ENCODE measurements around the gene SH3BGRL2. TPM values are rescaled to one million over a fixed set of nuclear protein-coding genes. Genes with fewer than 3 reads are reported as not detected.
A peak's percentile ranks its signal among the peaks of the same experiment; 100 is the strongest.

SH3BGRL2 gene
- polyA plus RNA-seq (ENCODE audit: insufficient read length in 10 of 10): 1 to 10 TPM; 6.4 to 9.8 (median 9.2) TPM
- long read RNA-seq, donor 1, full-length matches to known transcripts: 3 of 3 reads
- long read RNA-seq, donor 1, partial matches to known transcripts: 0 of 3 reads
- long read RNA-seq, donor 1, other reads (novel, unspliced or antisense): 0 of 3 reads
- long read RNA-seq, donor 2: 0 reads
- long read RNA-seq, donor 3: 0 reads
- long read RNA-seq, donor 4, full-length matches to known transcripts: 1 of 1 reads
- long read RNA-seq, donor 4, partial matches to known transcripts: 0 of 1 reads
- long read RNA-seq, donor 4, other reads (novel, unspliced or antisense): 0 of 1 reads
- long read RNA-seq, donor 5, full-length matches to known transcripts: 3 of 3 reads
- long read RNA-seq, donor 5, partial matches to known transcripts: 0 of 3 reads
- long read RNA-seq, donor 5, other reads (novel, unspliced or antisense): 0 of 3 reads
- long read RNA-seq, donor 6: 0 reads
- long read RNA-seq, donor 7, full-length matches to known transcripts: 1 of 1 reads
- long read RNA-seq, donor 7, partial matches to known transcripts: 0 of 1 reads
- long read RNA-seq, donor 7, other reads (novel, unspliced or antisense): 0 of 1 reads
- long read RNA-seq, donor 8, full-length matches to known transcripts: 2 of 2 reads
- long read RNA-seq, donor 8, partial matches to known transcripts: 0 of 2 reads
- long read RNA-seq, donor 8, other reads (novel, unspliced or antisense): 0 of 2 reads
- long read RNA-seq, donor 9: 0 reads

- DNase-seq: peak; percentile 35 to 86 (median 74)
Measured at GRCh38 chr6:79630883-79631692, at the start of gene SH3BGRL2. Gene SH3BGRL2 (plus strand): TSS chr6:79631329. CDS start chr6:79631462, 133 bp downstream.

- no peak for DNase-seq
Measured at GRCh38 chr6:79584332-79584731, 46.8 kb upstream of the SH3BGRL2 start.

GRCh38 chr6:79586548-79586947 is 44.6 kb upstream of the SH3BGRL2 start:
- DNase-seq: no peak

GRCh38 chr6:79589701-79590100 is 41.4 kb upstream of the SH3BGRL2 start:
- no peak for DNase-seq

GRCh38 chr6:79597155-79597554 is 34.0 kb upstream of the SH3BGRL2 start:
- no peak for DNase-seq

GRCh38 chr6:79598012-79598411 is 33.1 kb upstream of the SH3BGRL2 start:
- no peak for DNase-seq

- no peak for DNase-seq
Measured at GRCh38 chr6:79599725-79600259, 31.3 kb upstream of the SH3BGRL2 start.

- no peak for DNase-seq
Measured at GRCh38 chr6:79600313-79600712, 30.8 kb upstream of the SH3BGRL2 start.

GRCh38 chr6:79600812-79601609 is 30.1 kb upstream of the SH3BGRL2 start:
- DNase-seq: no peak

- no peak for DNase-seq
Measured at GRCh38 chr6:79602859-79603258, 28.3 kb upstream of the SH3BGRL2 start.

GRCh38 chr6:79604583-79605037 is 26.5 kb upstream of the SH3BGRL2 start:
- DNase-seq: peak in 1 of 3 donors; percentile 31

- no peak for DNase-seq
Measured at GRCh38 chr6:79605061-79605460, 26.1 kb upstream of the SH3BGRL2 start.

GRCh38 chr6:79605968-79606764 is 25.0 kb upstream of the SH3BGRL2 start:
- no peak for DNase-seq

- no peak for DNase-seq
Measured at GRCh38 chr6:79607000-79607399, 24.1 kb upstream of the SH3BGRL2 start.

- no peak for DNase-seq
Measured at GRCh38 chr6:79608334-79609224, 22.6 kb upstream of the SH3BGRL2 start.

GRCh38 chr6:79609225-79609595 is 21.9 kb upstream of the SH3BGRL2 start:
- DNase-seq: no peak

- DNase-seq: no peak
Measured at GRCh38 chr6:79610306-79611009, 20.7 kb upstream of the SH3BGRL2 start.

- DNase-seq: no peak
Measured at GRCh38 chr6:79612457-79612856, 18.7 kb upstream of the SH3BGRL2 start.

Measured in muscle of back (tissue), 13 donors.